Effector memory CD4-positive, alpha-beta T cell (primary cell): ENCODE results near the gene FGGY.
"Not testable (repeated sequence)": the region's sequence is repeated elsewhere in the genome, so short reads cannot be mapped to it uniquely, and the experiment has no call there.

Source experiments
- DNase-seq, 3 donors: peaks; one replicate each; pipeline ENCODE4 v3.0.0-alpha.2; 2020
- H3K27ac ChIP-seq: 2 replicates; pipeline ENCODE4 v1.7.0; 2013; ENCODE audit warnings: mild to moderate bottlenecking, low read length, moderate library complexity; ENCODE audit not compliant: insufficient read depth, poor library complexity, severe bottlenecking
- H3K27me3 ChIP-seq: replicated peaks from 2 replicates; pipeline ENCODE4 v1.7.0; 2013; ENCODE audit warnings: mild to moderate bottlenecking, low read length; ENCODE audit not compliant: insufficient read depth, control insufficient read depth, poor library complexity, severe bottlenecking
- H3K36me3 ChIP-seq: 2 replicates; pipeline ENCODE4 v1.7.0; 2013; ENCODE audit warnings: mild to moderate bottlenecking, low read length, moderate library complexity; ENCODE audit not compliant: control insufficient read depth, insufficient read depth
- H3K4me1 ChIP-seq: 2 replicates; pipeline ENCODE4 v1.7.0; 2013; ENCODE audit warnings: low read length, mild to moderate bottlenecking; ENCODE audit not compliant: control insufficient read depth, insufficient read depth, poor library complexity, severe bottlenecking
- H3K4me3 ChIP-seq: 2 replicates; pipeline ENCODE4 v1.7.0; 2013; ENCODE audit warnings: low read length, low read depth, mild to moderate bottlenecking; ENCODE audit not compliant: insufficient read depth, poor library complexity, severe bottlenecking
- H3K9me3 ChIP-seq: 2 replicates; pipeline ENCODE4 v1.7.0; 2013; ENCODE audit warnings: mild to moderate bottlenecking, low read length, moderate library complexity; ENCODE audit not compliant: control insufficient read depth

FGGY gene

DNA sequence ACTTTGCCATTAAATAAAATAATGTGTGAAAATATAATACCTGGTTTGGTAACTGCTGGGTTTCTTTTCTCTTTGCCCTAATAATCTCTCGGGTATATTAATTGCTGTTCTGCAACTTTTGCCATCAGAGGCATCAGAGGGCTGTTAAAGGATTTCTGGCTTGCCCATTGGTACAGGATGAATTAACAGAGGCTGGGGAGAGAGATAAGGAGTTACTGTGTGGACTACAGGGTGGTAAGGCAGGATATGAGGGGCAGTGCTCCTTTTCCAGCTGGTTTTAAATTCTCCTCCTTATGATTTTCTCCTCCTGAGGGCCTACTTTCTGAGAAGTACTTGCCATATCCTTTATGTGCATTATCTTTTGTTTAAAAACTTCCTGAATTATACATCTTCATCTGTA, 48.3 kb downstream of the FGGY start:
- no peak overlapping the region for H3K4me3 ChIP-seq
- no peaks in the 10 kb centered on the region for H3K27me3 ChIP-seq
- H3K27ac ChIP-seq, result no peak overlapping the region

DNA sequence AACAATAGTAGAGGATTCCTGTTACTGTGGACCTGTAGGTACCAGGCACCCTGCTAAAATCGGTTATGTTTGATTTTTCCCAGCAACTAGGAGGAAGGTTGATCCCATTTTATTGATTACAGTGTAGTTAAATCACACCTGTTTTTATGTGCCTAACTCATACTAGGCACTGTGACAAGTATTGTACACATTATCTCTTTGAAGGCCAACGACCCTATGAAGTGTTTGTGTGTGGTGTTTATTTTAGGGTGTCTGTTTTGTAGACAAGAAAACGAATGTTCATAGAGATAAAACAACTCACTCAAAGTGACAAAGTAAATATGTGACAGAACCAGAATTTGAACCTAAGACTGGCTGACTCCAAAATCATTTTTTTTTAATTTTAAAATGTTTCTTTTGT, 49.5 kb downstream of the FGGY start:
- Histone ChIP-seq H3K4me1 (no peaks in the 10 kb centered on the region), H3K4me3 (no peak overlapping the region), H3K36me3 (no peaks in the 10 kb centered on the region), H3K27me3 (no peaks in the 10 kb centered on the region), H3K27ac (no peak overlapping the region), H3K9me3 (no peaks in the 10 kb centered on the region)
- no peak for DNase-seq

More for the DNA sequence above, 48.3 kb downstream of the FGGY start:
- no peaks in the 10 kb centered on the region for H3K9me3 ChIP-seq
- no peak for DNase-seq
- no peaks in the 10 kb centered on the region for H3K4me1 ChIP-seq
- no peaks in the 10 kb centered on the region for H3K36me3 ChIP-seq

DNA sequence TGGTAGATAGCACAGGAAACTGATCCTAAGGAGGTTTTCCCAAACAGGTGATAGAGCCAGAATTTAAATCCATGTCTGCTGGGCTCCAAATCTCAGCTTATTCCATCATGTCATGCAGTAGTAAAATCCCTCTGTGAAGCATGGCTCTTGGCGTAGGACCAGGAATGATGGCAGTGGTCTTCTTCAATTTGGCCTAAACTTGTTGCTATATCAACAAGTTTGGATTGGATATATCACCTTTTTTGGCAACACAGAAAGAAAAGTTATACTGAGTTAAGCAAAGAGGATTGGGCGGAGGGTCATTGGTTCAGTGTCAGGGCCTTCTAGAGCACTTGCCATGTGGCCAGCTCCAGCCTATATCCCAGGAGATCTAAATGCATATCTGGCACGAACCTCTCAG, 52.2 kb downstream of the FGGY start:
- Histone ChIP-seq H3K9me3 (no peaks in the 10 kb centered on the region), H3K36me3 (no peaks in the 10 kb centered on the region), H3K4me1 (no peaks in the 10 kb centered on the region), H3K27me3 (no peaks in the 10 kb centered on the region), H3K27ac (no peak overlapping the region), H3K4me3 (no peak overlapping the region)
- DNase-seq, result no peak

DNA sequence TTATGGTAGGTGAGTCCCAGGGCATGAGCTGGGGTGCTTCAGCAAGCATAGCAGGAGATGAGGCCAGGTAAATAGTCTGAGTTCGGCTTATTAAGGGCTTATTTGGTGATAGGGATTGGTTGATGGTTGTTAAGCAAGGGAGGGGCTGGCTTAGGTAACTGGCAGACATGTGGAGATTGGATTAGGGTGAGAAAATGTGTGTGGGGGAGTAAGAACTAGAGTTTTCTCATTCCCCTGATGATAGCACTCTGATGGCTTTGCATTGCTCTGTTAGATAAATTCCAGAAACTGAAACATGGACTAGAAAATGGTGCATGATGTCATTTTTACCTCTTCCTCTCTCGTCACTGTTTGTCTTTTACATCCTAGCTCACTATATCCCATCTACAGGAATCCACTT, 53.6 kb downstream of the FGGY start:
- Histone ChIP-seq H3K27ac (no peak overlapping the region), H3K36me3 (no peaks in the 10 kb centered on the region), H3K4me1 (no peaks in the 10 kb centered on the region), H3K9me3 (no peaks in the 10 kb centered on the region), H3K4me3 (no peak overlapping the region), H3K27me3 (no peaks in the 10 kb centered on the region)
- DNase-seq, result no peak

DNA sequence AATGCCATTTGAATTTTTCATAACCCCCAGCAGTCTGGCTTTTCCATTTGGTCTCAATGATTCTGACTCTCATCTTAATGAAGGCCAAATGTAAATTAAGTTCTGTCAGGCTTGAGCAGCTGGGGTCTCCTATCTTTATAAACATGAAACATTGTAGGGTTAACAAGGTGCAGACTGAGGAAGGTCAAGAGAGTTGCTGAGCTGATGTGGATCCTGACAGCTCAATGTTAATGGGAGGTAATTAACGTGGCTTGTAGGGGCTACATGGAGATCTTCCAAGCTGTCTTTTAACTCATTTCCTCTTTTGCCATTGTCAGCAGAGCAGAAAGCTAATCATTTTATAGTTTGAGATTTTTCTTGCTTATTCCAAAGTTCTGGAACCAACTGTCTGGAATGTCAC, 55.2 kb downstream of the FGGY start:
- H3K27ac ChIP-seq, result no peak overlapping the region
- no peaks in the 10 kb centered on the region for H3K27me3 ChIP-seq
- H3K4me1 ChIP-seq, result no peaks in the 10 kb centered on the region
- H3K4me3 ChIP-seq, result no peak overlapping the region
- no peaks in the 10 kb centered on the region for H3K9me3 ChIP-seq
- no peaks in the 10 kb centered on the region for H3K36me3 ChIP-seq
- no peak for DNase-seq

DNA sequence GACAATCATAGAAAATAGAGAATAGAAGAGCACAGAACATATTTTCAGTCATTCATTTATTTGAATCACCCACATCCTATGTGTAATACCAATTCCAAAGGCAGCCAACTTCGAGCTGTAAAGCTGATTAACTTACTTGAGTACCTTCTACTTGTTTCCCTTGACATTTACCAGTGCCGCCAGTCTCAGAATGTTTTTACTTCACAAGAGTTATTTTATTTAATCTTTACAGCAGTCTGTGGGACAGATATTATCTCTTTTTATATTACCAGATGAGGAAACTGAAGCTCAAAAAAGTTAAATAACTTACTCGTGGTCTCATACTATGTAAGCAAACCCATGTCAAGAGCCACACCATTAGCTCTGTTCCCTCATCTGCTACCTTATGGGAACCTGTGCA, 56.6 kb downstream of the FGGY start:
- Histone ChIP-seq H3K27me3 (no peaks in the 10 kb centered on the region), H3K36me3 (no peaks in the 10 kb centered on the region), H3K27ac (no peak overlapping the region), H3K4me1 (no peaks in the 10 kb centered on the region), H3K4me3 (no peak overlapping the region), H3K9me3 (no peaks in the 10 kb centered on the region)
- no peak for DNase-seq

DNA sequence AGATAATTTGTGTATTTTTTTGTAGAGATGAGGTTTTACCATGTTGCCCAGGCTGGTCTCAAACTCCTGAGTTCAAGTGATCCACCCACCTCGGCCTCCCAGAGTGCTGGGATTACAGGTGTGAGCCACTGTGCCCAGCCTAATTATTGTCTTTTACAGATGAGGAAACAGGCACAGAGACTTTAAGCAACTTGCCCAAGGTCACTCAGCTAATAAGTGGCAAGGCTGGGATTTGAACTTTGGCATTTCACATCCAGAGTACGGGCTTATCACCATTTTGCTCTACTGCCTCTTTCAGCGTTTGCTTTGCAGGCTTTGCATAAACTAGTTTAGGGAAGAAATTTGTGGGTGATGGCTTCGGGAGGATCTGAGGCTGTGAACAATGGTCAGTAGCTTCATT, 57.3 kb downstream of the FGGY start:
- DNase-seq, H3K9me3 ChIP-seq, H3K27me3 ChIP-seq, H3K36me3 ChIP-seq, H3K27ac ChIP-seq, H3K4me1 ChIP-seq, H3K4me3 ChIP-seq: not testable (repeated sequence)

DNA sequence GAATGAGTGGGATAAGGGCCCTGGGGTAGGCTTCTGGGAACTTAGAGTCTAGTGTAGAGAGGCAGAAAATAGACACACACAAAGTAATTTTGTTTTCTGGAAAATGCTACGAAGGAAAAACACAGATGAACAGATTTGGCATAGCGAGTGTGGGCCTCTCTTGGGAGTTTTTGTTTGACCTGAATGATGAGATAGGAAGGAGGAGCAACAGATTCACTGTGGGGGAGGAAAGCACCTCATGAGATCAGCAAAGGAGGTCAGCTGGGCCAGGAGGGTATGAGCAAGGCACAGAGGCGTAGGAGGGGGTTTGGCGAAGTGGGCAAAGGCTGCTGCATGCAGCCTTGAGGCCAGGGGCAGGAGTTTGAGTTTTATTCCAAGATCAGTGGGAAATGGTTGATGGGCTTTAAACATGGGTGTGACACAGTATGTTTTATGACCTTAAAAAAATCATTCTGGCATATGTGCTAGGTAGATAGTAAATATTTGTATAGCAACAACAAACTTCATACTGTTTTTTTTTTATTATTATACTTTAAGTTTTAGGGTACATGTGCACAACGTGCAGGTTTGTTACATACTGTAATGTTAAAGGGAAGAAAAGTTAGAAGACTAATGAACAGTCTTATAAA, 57.9 kb downstream of the FGGY start:
- no peaks in the 10 kb centered on the region for H3K36me3 ChIP-seq
- H3K9me3 ChIP-seq, result no peaks in the 10 kb centered on the region
- no peaks in the 10 kb centered on the region for H3K27me3 ChIP-seq
- H3K4me3 ChIP-seq, result no peak overlapping the region
- no peaks in the 10 kb centered on the region for H3K4me1 ChIP-seq
- no peak for DNase-seq
- no peak overlapping the region for H3K27ac ChIP-seq

DNA sequence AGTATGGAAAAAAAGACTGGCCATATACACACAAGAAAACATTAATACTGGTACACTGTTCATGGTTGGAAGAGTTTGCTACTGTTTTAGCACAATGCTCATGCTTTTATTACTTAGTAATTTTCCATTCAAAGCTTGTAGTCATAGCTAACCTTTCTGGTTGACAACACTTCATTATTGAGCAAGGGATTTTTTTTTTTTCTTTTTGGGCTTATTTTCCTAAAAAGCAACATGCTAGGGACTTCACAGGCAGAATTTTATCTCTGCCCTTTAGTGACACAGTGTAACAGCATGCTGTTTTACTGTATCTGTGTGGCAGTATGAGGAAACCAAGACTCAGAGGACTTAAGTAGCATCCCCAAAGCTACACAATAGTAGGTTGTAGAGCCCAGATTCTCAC, 58.5 kb downstream of the FGGY start:
- H3K9me3 ChIP-seq, result no peaks in the 10 kb centered on the region
- H3K27me3 ChIP-seq, result no peaks in the 10 kb centered on the region
- no peaks in the 10 kb centered on the region for H3K4me1 ChIP-seq
- no peaks in the 10 kb centered on the region for H3K36me3 ChIP-seq
- no peak overlapping the region for H3K4me3 ChIP-seq
- no peak overlapping the region for H3K27ac ChIP-seq
- no peak for DNase-seq

DNA sequence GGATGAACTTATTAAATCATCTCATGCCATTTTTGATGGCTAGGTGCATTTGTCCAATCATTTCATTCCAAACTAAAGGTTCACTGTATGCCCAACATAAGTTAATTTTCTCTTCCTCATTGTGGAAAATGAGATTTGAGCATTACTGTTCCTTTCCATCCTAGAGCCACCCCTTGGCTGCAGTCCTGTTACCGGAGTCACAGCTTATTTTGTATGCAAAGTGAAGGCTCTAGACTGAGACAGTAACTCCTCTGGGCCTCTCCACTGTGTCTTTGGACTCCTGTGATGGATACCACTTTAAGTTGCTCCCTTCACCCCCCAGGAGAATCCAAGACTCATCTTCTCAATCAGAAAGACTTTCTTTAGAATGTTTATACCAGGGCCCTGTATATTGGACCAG, 59.7 kb downstream of the FGGY start:
- H3K4me1 ChIP-seq, result no peaks in the 10 kb centered on the region
- no peak overlapping the region for H3K4me3 ChIP-seq
- no peaks in the 10 kb centered on the region for H3K9me3 ChIP-seq
- no peak for DNase-seq
- no peak overlapping the region for H3K27ac ChIP-seq
- H3K27me3 ChIP-seq, result no peaks in the 10 kb centered on the region
- H3K36me3 ChIP-seq, result no peaks in the 10 kb centered on the region
